Measurements from ENCODE around the gene GPATCH2.
"Not testable (repeated sequence)": the region's sequence is repeated elsewhere in the genome, so short reads cannot be mapped to it uniquely, and the experiment has no call there.

- not testable (repeated sequence) for TF ChIP-seq CTCF, POLR2A (IDR thresholded peaks at IDR 0.05)
These were observed 46.5 kb downstream of the GPATCH2 start for GRCh38 chr1:217584286-217584811.

All from heart left ventricle (tissue), 13 donors.